Fibroblast of pulmonary artery (primary cell): Measurements from ENCODE around the gene KCNK15.

ENCODE experiments used
- DNase-seq: peaks from one replicate; pipeline ENCODE4 v3.0.0-alpha.2; 2010; ENCODE audit warnings: low read depth
- H3K4me3 ChIP-seq: replicated peaks from 2 replicates; pipeline ENCODE4 v1.5.1; 2011; ENCODE audit warnings: low read depth, mild to moderate bottlenecking, control low read depth, low read length, moderate library complexity
- CTCF ChIP-seq: IDR thresholded peaks from 2 replicates; pipeline ENCODE4 v1.5.1; 2011; ENCODE audit warnings: mild to moderate bottlenecking, control low read depth, low read length, inconsistent platforms; ENCODE audit errors: missing control alignments

KCNK15 gene

GRCh38 chr20:44702776-44703175 lies 42.9 kb upstream of the KCNK15 start:
- no peak overlapping the region for H3K4me3 ChIP-seq
- no peak for TF ChIP-seq CTCF
- peak; percentile 95 for DNase-seq

- TF ChIP-seq CTCF = no peak
- H3K4me3 ChIP-seq = no peak overlapping the region
- DNase-seq = no peak
Observed at GRCh38 chr20:44703183-44703925, 42.3 kb upstream of the KCNK15 start.

GRCh38 chr20:44703956-44704488 lies 41.6 kb upstream of the KCNK15 start:
- H3K4me3 ChIP-seq = no peak overlapping the region
- no peak for TF ChIP-seq CTCF
- no peak for DNase-seq

GRCh38 chr20:44704551-44704971 lies 41.1 kb upstream of the KCNK15 start:
- TF ChIP-seq CTCF = no peak
- DNase-seq = peak; percentile 35
- no peak overlapping the region for H3K4me3 ChIP-seq

- no peak overlapping the region for H3K4me3 ChIP-seq
- no peak for DNase-seq
- no peak for TF ChIP-seq CTCF
Observed at GRCh38 chr20:44705364-44706094, 40.1 kb upstream of the KCNK15 start.

- no peak for TF ChIP-seq CTCF
- DNase-seq = peak; percentile 33
- H3K4me3 ChIP-seq = no peak overlapping the region
Observed at GRCh38 chr20:44706301-44707017, 39.2 kb upstream of the KCNK15 start.
